HG02571 (cell line): ENCODE measurements around the gene AADAC.
"Not testable (repeated sequence)": the region's sequence is repeated elsewhere in the genome, so short reads cannot be mapped to it uniquely, and the experiment has no call there.

Source experiments
- ATAC-seq: cut with Tn5 transposase; IDR thresholded peaks from one replicate; pipeline ENCODE4 v1.9.1; 2021; ENCODE audit warnings: mild to moderate bottlenecking, moderate library complexity; ENCODE audit not compliant: unreplicated experiment

The AADAC gene

DNA sequence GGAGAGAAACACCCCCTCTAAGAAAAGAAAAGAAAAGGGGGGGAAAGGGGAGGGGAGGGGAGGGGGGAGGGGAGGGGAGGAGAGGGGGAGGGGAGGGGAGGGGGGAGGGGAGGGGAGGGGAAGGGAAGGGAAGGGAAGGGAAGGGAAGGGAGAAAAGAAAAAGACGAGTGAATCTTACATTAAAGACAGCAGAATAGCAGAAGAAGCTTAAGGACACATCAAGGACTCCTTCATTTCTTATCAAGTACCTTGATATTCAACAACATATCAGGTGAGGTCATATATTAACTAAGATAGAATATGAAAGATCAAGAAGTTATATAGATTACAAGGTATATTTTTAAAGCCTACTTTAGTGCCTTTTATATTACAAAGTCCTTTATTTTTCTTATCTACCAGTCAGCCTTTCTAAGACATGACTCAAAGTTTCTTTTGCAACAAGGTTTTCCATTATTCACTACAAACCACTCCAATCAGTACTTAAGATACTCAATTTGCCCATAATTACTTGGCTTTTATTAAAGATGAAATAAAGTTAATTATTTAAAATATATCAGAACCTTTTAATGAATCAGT lies 17.7 kb upstream of the AADAC start:
- ATAC-seq = no peak

DNA sequence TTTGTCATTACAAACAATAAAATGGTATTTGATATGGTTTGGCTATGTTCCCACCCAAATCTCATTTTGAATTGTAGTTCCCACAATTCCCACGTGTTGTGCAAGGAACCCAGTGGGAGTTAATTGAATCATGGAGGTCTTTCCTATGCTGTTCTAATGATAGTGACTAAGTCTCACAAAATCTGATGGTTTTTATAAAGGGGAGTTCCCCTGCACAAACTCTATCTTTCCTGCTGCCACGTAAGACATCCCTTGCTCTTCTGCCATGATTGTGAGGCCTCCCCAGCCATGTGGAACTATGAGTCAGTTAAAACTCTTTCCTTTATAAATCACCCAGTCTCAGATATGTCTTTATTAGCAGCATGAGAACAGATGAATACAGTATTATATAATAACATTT lies 15.4 kb upstream of the AADAC start:
- ATAC-seq = no peak

GRCh38 chr3:151800431-151800830 lies 13.5 kb upstream of the AADAC start:
- no peak for ATAC-seq

- no peak for ATAC-seq
Measured at GRCh38 chr3:151804267-151804666, 9.6 kb upstream of the AADAC start.

DNA sequence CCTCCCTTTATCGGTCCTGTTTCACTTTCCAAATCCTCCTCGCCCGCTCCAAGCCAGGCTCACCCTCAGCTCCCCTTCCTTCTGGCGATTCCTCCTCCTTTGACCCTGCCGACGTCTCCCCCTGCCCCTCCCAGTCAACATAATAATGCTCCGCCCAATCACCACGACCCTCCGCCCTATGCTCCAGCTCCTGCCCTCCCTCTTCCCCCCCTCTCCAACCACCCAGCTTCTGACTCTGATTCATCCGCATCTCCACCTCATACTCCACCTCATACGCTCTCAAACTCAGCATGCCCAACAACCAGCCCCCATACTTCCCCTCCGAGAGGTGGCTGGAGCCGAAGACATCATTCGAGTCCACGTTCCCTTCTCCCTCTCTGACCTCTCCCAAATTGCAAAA lies 7.1 kb upstream of the AADAC start:
- no peak for ATAC-seq

GRCh38 chr3:151808926-151809325 lies 5.0 kb upstream of the AADAC start:
- ATAC-seq = not testable (repeated sequence)

DNA sequence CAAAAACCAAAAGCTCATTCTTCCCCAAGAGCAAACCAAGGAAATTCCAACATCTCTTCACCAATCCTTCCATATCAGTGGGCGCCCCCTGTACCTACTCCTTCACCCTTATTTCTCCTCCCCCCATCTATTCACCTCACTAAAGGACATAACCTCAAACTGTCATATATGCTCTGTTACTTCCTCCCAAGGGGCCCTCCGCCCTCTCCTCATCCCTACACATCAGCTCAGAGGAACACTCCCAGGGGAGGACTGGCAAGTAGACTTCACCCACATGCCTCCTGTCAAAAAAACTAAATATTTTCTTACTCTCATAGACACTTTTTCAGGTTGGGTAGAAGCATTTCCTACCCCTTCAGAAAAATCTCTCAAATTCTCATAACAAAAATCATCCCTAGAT lies 2.4 kb upstream of the AADAC start:
- ATAC-seq = no peak

DNA sequence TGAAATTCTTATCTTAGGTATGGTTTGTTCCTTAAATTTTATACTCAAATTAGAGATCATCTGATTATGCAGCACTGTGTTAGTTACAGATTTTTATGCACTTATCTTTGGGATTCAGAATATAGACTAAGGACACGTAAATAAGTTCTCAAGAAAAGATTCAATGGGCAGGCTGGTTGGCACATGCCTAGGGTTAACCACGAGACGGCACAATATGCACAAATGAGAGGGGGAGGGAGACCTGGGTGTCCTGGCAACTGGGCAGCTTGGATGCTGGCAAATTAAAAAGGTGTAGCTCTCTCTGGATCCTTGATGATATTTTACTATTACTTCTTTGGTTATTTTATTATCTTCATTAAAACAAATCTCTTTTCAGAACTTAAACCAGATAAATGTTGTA lies 672 bp downstream of the AADAC start:
- no peak for ATAC-seq

DNA sequence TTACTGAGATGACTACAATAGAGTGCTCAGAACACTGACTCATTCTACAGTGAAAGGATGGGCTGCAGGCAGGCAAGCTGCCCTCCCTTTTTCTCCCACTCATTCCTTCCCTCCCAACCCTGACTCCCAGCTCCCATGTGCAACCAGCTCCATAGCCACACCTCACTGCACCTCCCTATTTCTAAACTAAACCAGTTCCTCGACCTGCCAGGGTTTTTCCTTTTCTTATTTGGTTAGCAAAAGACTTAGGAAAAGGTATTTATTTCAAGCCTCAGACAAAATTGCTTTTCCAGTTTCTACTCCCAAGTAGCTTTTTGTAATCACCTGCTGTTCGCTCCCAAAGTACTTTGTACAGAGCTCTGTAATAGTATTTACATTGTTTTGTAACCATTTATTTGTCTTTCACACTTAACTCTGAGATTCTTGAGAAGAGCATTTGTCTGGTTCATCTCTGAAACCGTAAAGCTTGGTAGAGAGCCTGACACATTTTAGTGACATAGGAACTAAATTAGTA lies 2.2 kb downstream of the AADAC start:
- no peak for ATAC-seq

GRCh38 chr3:151817473-151817872 lies 3.6 kb downstream of the AADAC start:
- ATAC-seq = no peak

DNA sequence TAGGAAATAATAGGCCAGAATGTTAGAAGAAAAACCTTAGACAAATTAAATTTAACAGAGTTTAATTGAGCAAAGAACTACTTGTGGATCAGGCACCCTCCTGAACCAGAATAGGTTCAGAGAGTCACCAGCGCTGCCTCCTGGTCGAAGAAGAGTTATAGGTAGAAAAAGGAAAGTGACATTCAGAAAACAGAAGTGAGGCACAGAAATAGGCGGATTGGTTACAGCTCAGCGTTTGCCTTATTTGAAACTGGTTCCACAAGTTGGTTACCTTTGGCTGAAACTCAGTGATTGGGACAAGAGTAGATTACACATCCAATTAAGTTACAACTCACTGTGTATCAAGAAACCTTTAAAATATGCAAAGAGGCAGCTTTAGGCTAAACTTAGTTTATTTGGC lies 4.4 kb downstream of the AADAC start:
- ATAC-seq = no peak

- ATAC-seq = no peak
Measured at GRCh38 chr3:151819910-151820309, 6.0 kb downstream of the AADAC start.

GRCh38 chr3:151827816-151828215 lies 13.9 kb downstream of the AADAC start:
- no peak for ATAC-seq

GRCh38 chr3:151835751-151836525 lies 22.0 kb downstream of the AADAC start:
- ATAC-seq = no peak

DNA sequence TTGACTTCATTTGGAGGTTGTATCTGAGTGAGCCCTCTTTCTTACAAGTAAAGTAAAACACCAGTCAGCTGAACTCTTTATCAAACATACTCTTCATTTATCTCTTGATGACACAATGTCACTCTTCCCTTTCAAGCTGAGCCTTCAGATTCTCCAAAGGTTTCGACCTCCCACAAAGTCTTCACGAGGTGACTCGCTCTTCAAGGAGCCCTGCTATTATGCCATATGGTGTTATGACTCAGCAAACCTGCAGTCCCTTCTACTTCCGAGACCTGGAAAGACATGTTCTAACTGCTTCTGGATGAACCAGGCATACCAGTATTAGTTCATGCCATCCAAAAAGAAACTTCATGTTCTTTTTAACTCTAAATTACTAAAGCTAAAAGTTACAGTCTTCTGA lies 23.1 kb downstream of the AADAC start:
- ATAC-seq = no peak

DNA sequence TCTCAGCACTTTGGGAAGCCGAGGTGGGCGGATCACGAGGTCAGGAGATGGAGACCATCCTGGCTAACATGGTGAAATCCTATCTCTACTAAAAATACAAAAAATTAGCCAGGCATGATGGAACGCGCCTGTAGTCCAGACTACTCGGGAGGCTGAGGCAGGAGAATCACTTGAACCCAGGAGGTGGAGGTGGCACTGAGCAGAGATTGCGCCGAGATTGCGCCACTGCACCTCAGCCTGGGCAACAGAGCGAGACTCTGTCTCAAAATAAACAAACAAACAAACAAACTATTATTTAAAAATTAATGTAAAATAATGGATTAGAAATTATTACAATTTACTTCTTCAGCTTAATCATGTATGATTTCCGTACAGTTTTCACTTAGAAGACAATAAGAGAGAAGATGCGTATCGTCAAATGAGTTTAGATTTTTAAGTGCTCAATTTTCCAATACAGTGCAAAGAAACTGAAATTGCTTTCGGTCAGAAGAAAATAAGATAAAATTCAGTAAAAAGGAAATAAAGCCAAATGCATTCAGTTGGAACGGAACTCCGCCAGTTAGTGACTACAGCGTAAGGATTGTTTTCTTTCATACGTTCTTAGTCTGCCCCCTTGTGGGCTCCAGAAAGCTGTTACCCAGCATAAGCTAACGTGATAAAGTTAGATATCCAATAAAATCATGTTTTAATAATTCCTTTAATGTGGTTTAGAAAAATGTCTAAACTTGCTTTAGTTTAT lies 24.8 kb downstream of the AADAC start:
- ATAC-seq = peak; percentile 78

DNA sequence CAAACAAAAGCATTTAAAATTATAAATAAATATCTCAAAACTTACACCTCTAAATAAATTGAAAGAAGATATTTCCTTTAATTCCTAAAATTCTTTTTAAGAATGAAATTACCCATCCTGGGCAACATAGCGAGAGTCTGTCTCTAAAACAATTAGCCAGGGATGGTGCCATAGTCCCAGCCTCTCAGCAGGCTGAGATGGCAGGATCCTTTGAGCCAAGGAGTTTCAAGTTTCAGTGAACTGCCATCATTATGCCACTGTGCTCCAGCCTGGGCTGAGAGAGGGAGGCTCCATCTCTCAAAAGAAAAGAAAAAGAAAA lies 25.4 kb downstream of the AADAC start:
- no peak for ATAC-seq

DNA sequence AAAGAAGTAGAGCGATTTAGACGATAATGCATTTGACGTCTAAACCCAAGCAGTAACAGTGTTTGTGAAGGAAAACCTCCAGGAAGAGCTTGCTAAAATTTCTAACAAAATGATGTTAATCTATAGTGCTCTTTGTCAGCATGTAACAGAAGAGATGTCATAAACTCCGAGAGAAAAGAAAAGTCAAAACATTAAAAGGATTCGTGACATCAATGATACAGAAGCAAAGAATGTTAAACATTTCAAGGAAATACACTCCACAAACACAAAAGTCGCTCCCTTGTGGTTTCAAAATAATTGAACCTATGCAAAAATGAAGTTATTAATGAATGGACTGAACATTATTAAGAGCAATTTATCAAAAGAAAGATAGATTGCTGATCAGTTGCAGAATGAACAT lies 27.9 kb downstream of the AADAC start:
- no peak for ATAC-seq

DNA sequence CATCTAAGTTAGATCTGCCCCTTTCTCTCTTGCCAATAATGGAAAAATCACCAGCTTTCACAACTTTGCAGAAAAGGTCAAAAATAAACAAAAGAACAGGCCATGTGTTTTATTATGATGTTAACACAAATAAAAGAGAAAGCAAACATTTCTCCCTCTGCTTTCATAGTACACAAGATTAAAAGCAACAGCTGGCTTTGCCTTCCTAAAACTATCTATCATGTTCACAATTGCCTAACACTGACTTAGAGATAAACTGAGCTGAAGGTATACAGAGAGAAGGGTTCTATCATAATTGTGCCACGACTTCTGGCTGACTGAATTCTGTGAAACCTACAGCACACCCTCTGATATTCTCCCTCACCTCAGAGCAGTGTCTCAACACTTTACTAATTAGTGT lies 29.4 kb downstream of the AADAC start:
- ATAC-seq = no peak

DNA sequence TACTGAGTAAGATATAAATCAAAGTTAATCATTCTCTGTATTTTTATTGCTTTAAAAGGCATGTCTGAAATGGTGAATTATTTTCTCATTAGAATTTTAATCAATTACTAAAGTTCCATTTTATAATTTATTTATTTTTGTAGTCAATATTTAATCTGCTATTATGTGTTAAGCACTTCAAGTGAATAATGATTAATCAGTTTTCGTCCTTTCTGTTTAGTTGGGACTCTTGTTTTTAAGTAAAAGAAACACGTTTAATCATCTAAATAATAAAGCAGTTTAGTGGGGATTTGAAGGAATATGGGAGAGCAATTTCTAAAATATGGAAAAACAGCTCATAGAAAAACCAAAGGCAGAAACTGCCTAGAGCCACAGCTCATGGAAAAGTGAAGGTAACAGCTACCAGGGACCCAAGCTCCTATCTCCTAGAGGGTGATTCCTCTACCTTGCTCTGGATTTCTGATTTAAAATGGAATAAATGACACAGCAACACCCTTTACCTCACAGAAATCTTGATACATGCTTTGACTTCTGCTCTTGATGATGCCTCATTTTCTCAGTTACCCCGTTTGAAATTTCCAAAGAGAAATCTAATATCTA lies 31.5 kb downstream of the AADAC start:
- no peak for ATAC-seq

DNA sequence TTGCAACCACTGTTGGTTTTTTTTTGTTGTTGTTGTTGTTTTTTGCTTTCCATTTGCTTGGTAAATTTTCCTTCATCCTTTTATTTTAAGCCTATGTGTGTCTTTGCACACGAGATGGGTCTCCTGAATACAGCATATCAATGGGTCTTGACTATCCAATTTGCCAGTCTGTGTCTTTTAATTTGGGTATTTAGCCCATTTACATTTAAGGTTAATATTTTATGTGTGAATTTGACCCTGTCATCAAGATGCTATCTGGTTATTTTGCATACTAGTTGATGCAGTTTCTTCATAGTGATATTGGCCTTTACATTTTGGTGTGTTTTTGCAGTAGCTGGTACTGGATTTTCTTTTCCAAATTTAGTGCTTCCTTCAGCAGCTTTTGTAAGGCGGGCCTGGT lies 36.1 kb downstream of the AADAC start:
- not testable (repeated sequence) for ATAC-seq
